K562 (cell line): ENCODE measurements around the gene QSOX2. TPM values are rescaled to one million over a fixed set of nuclear protein-coding genes. Genes with fewer than 3 reads are reported as not detected.
A peak's percentile ranks its signal among the peaks of the same experiment; 100 is the strongest.

Experiments
- ATAC-seq: fragments of 200-7000 bp; cut with Tn5 transposase; 3 replicates; pipeline ENCODE4 v1.9.1; 2020; ENCODE audit warnings: moderate library complexity
- BruUV-seq: library from RNA; stranded (reverse); fragments of 400-500 nt; replicated peaks from 2 replicates; lab custom pipeline; 2021; lab: Mats Ljungman, UMichigan
- CTCF ChIA-PET: fragments of 300-600 bp; formaldehyde crosslinking; extraction: SDS; loops from one replicate; lab custom pipeline; 2021; ENCODE audit warnings: low intra/inter-chr PET ratio; lab: Yijun Ruan, JAX
- POLR2A ChIA-PET: fragments of 300-600, 350-650 bp; sonication (Branson Sonifier 250); formaldehyde crosslinking; extraction: SDS; loops from one replicate; lab custom pipeline; 2021; ENCODE audit warnings: antibody characterized with exemption, inconsistent platforms; lab: Yijun Ruan, JAX
- DNase-seq, 4 experiments: peaks; one replicate each; pipeline versions ENCODE4 v3.0.0 to v3.0.0-alpha.2; 2011 to 2018; ENCODE audit warnings: low spot score in 3 of 4, mixed read lengths in 3 of 4; ENCODE audit errors: extremely low read depth in 1 of 4
- FAIRE-seq: peaks from 2 replicates; lab custom pipeline; 2011; peaks lifted over from hg19 to GRCh38; lab: Jason Lieb, UNC
- H2AFZ ChIP-seq: 2 replicates; pipeline ENCODE4 v1.6.0; 2011; ENCODE audit warnings: low read depth, low read length, control low read depth, inconsistent platforms
- H3K27ac ChIP-seq: fragments of 200-600 bp; 3 replicates; pipeline ENCODE4 v1.8.0; 2011; ENCODE audit warnings: low read depth, mild to moderate bottlenecking, control low read depth, inconsistent platforms, low read length, moderate library complexity, mixed read lengths; ENCODE audit errors: extremely low read depth
- H3K27me3 ChIP-seq, 2 experiments: fragments of 300-600 bp in 1 of 2; 2 replicates in 1 of 2; 3 replicates in 1 of 2; pipeline versions ENCODE4 v1.6.0 to v1.8.0; 2011; ENCODE audit warnings: inconsistent platforms in 2 of 2, low read length in 2 of 2, mild to moderate bottlenecking in 1 of 2, mixed read lengths in 1 of 2, moderate library complexity in 1 of 2; ENCODE audit not compliant: control insufficient read depth in 2 of 2, insufficient read depth in 2 of 2
- H3K36me3 ChIP-seq: fragments of 300-600 bp; 3 replicates; pipeline ENCODE4 v1.8.0; 2011; ENCODE audit warnings: mild to moderate bottlenecking, low read length, inconsistent platforms; ENCODE audit not compliant: control insufficient read depth, insufficient read depth
- H3K4me1 ChIP-seq, 2 experiments: fragments of 200-600 bp in 1 of 2; replicated peaks in 1 of 2; 2 replicates in 1 of 2; 3 replicates in 1 of 2; pipeline versions ENCODE4 v1.5.1 to v1.8.0; 2011; ENCODE audit warnings: inconsistent platforms in 2 of 2, low read length in 2 of 2, mild to moderate bottlenecking in 1 of 2, mixed read lengths in 1 of 2, moderate library complexity in 1 of 2; ENCODE audit not compliant: control insufficient read depth in 2 of 2, insufficient read depth in 2 of 2
- H3K4me2 ChIP-seq: 2 replicates; pipeline ENCODE4 v1.6.1; 2011; ENCODE audit warnings: low read length, control low read depth, inconsistent platforms, mixed read lengths; ENCODE audit not compliant: insufficient read depth
- H3K4me3 ChIP-seq: fragments of 200-600 bp; sonication (generic), shearing (Covaris generic); 2 replicates; pipeline ENCODE4 v1.5.1; 2016; ENCODE audit warnings: control low read depth, inconsistent platforms
- H3K79me2 ChIP-seq: fragments of 200-600 bp; 3 replicates; pipeline ENCODE4 v1.8.0; 2011; ENCODE audit warnings: low read length, inconsistent platforms; ENCODE audit not compliant: control insufficient read depth, insufficient read depth
- H3K9ac ChIP-seq, 2 experiments: 2 replicates each; pipeline versions ENCODE4 v1.6.0 to v1.6.1; 2011; ENCODE audit warnings: low read depth in 2 of 2, low read length in 2 of 2, control low read depth in 1 of 2, inconsistent platforms in 1 of 2, mild to moderate bottlenecking in 1 of 2, mixed read lengths in 1 of 2; ENCODE audit not compliant: insufficient read depth in 1 of 2
- H3K9me1 ChIP-seq: one replicate; pipeline ENCODE4 v1.6.0; 2011; ENCODE audit warnings: inconsistent platforms, mild to moderate bottlenecking, low read length, moderate library complexity; ENCODE audit not compliant: control insufficient read depth, insufficient read depth
- H3K9me3 ChIP-seq: replicated peaks from 2 replicates; pipeline ENCODE4 v1.5.1; 2011; ENCODE audit warnings: low read depth, low read length, inconsistent platforms; ENCODE audit not compliant: control insufficient read depth, insufficient read depth
- H4K20me1 ChIP-seq: replicated peaks from 2 replicates; pipeline ENCODE4 v1.6.1; 2011; ENCODE audit warnings: low read length, inconsistent platforms, mixed read lengths; ENCODE audit not compliant: control insufficient read depth, insufficient read depth
- CTBP1 ChIP-seq: fragments of 450-650 bp; IDR thresholded peaks from 2 replicates; pipeline ENCODE4 v1.6.1; 2016; ENCODE audit warnings: borderline replicate concordance
- CTCF ChIP-seq, 3 experiments: IDR thresholded peaks in 2 of 3; conservative IDR thresholded peaks in 1 of 3; 2 replicates each; pipeline ENCODE4 v1.5.1; 2011 to 2012; ENCODE audit warnings: low read length in 3 of 3, mild to moderate bottlenecking in 3 of 3, control low read depth in 2 of 3, improper control_type of control experiment in 1 of 3, inconsistent platforms in 1 of 3, low read depth in 1 of 3, mixed read lengths in 1 of 3, moderate library complexity in 1 of 3; ENCODE audit not compliant: insufficient read depth in 2 of 3
- MAZ ChIP-seq, 2 experiments: fragments of 450-650 bp in 1 of 2; sonication (generic) in 1 of 2; formaldehyde crosslinking; IDR thresholded peaks in 1 of 2; conservative IDR thresholded peaks in 1 of 2; 2 replicates each; pipeline versions ENCODE4 v1.4.0 to v1.5.0; 2020; ENCODE audit warnings: mild to moderate bottlenecking in 1 of 2, missing genetic modification reagents in 1 of 2
- SMARCA4 ChIP-seq: fragments of 450-650 bp; IDR thresholded peaks from 2 replicates; pipeline ENCODE4 v1.6.1; 2016
- VEZF1 ChIP-seq: fragments of 200-800 bp; sonication (Bioruptor generic); IDR thresholded peaks from 2 replicates; pipeline ENCODE4 v1.6.1; 2017; ENCODE audit warnings: missing genetic modification characterization, missing compliant biosample characterization
- WGBS: fragments of 100-300 bp; shearing (Covaris generic); methylation state at CpG from one replicate; pipeline ENCODE4 v1.1.6; 2016; ENCODE audit warnings: low coverage, mixed read lengths; ENCODE audit not compliant: insufficient coverage; ENCODE audit errors: missing lambda C conversion rate; 5-methylcytosine and 5-hydroxymethylcytosine counted together
- in situ Hi-C: fragments of 300-500 bp; cut with MboI; formaldehyde crosslinking; loops from 4 replicates; pipeline ENCODE4 v1.15.0; 2018; ENCODE audit warnings: inconsistent platforms, mixed read lengths
- intact Hi-C: fragments of 100-400 bp; cut with micrococcal nuclease; formaldehyde crosslinking; loops from 2 replicates; pipeline ENCODE4 v1.14.2; 2022
- polyA plus RNA-seq, 8 experiments: library from polyadenylated mRNA; depleted of rRNA in 4 of 8; stranded (reverse) in 5 of 8; unstranded in 3 of 8; fragments of >200 nt; fragmentation: Nextera tagmentation in 2 of 8; fragmentation: Illumina TruSeq in 1 of 8; extraction: Ambion mirVana in 2 of 8; extraction: Trizol in 1 of 8; gene quantifications; 2 replicates each; pipeline versions ENCODE4 v1.2.1 to v1.2.3, GENCODE V29; 2011 to 2014; ENCODE audit warnings: inconsistent platforms in 1 of 8, missing spikeins in 1 of 8
- total RNA-seq, 7 experiments: library from RNA; depleted of rRNA in 6 of 7; stranded (reverse); fragments of >200 nt in 6 of 7; fragmentation: Illumina TruSeq in 2 of 7; extraction: Trizol in 2 of 7; gene quantifications; 2 replicates each; pipeline versions ENCODE4 v1.2.1 to v1.2.3, GENCODE V29; 2011 to 2021; ENCODE audit warnings: low replicate concordance in 1 of 7

Gene QSOX2
- total and polyA plus RNA-seq, 9 of the 15 experiments (the other 6 are each of a cell fraction or from before 2014, with no cell fraction given) = 0.51 to 23.7 (median 12.7) TPM

- Histone ChIP-seq H3K79me2 (no peaks in the 10 kb centered on the region), H4K20me1 (no peaks in the 10 kb centered on the region; the same call in 1 of the 2 replicates), H3K27ac (no peak overlapping the region), H3K27me3 (peaks cover 24 to 56% of the 10 kb centered on the region in 2 experiments; a peak in 4 of 5 replicates), H3K4me1 (peaks cover 0 to 59% of the 10 kb centered on the region in 2 experiments; a peak in 3 of 5 replicates), H2AFZ (no peak overlapping the region), H3K9me3 (no peaks in the 10 kb centered on the region), H3K4me3 (no peak overlapping the region), H3K36me3 (no peaks in the 10 kb centered on the region)
- CTCF ChIA-PET = no interaction called here
- intact Hi-C loops (no loop called here), in situ Hi-C loops (no loop called here)
- POLR2A ChIA-PET = interaction anchor here (0.6 to 1.1 kb wide), 3 partner anchors 17 to 181 kb away, joined by 3 read pairs; no protein-coding TSS in a partner anchor
- FAIRE-seq (no peak), ATAC-seq (peak; percentile 63)
- WGBS = 20% methylated on average over 18 of the region's 19 CpGs
- BruUV-seq = no TSS peak
- 0 out of 2 replicates have a peak, but pooled peaks have one; percentile 11 for TF ChIP-seq CTBP1
- TF ChIP-seq VEZF1 = peak; percentile 18; the same call in 1 of the 2 replicates
- peak in 1 of 2 experiments; percentile 72; a peak in 2 of 4 replicates for TF ChIP-seq MAZ (CRISPR knock-in tag; conservative IDR thresholded peaks at IDR 0.05 in 1 of 2, IDR thresholded peaks at IDR 0.05 in 1 of 2)
- no peak for TF ChIP-seq SMARCA4
- peak; percentile 45 to 51 (median 49); a peak in 4 of 6 replicates for TF ChIP-seq CTCF (IDR thresholded peaks at IDR 0.05 in 2 of 3, conservative IDR thresholded peaks at IDR 0.05 in 1 of 3; ENCODE audit: insufficient read depth in 2 of 3, low read depth in 1 of 3, low read length in 3 of 3)
- TF ChIP-seq, all 486 proteins: peak for 4
- Histone ChIP-seq H3K9me1 (no peaks in the 10 kb centered on the region), H3K9ac (no peak overlapping the region), H3K4me2 (no peak overlapping the region)
- peak in 1 of 4 experiments; percentile 41 for DNase-seq
Observed at GRCh38 chr9:136264031-136264430, 18.4 kb upstream of the QSOX2 start.
